Breast epithelium (tissue), 4 donors: ENCODE measurements around the gene ANKH. TPM values are rescaled to one million over a fixed set of nuclear protein-coding genes. Genes with fewer than 3 reads are reported as not detected.
"Not testable (repeated sequence)": the region's sequence is repeated elsewhere in the genome, so short reads cannot be mapped to it uniquely, and the experiment has no call there.

Experiments used
- DNase-seq, 2 donors: peaks; one replicate each; pipeline ENCODE4 v3.0.0-alpha.2; 2019; ENCODE audit warnings: low spot score in 2 of 2
- H3K27ac ChIP-seq, 2 donors: fragments of 200-600 bp; sonication (generic) in 1 of 2; one replicate each; pipeline ENCODE4 v1.5.1; 2016 to 2019; ENCODE audit warnings: mild to moderate bottlenecking in 1 of 2
- H3K27me3 ChIP-seq, 2 donors: fragments of 200-600 bp; sonication (generic) in 1 of 2; one replicate each; pipeline versions ENCODE4 v1.5.1 to v1.6.0; 2017 to 2019; ENCODE audit warnings: control low read depth in 1 of 2, mild to moderate bottlenecking in 1 of 2
- H3K36me3 ChIP-seq: fragments of 200-600 bp; one replicate; pipeline ENCODE4 v1.5.1; 2019
- H3K4me1 ChIP-seq, 2 donors: fragments of 200-600 bp; sonication (generic); one replicate each; pipeline ENCODE4 v1.5.1; 2016 to 2019; ENCODE audit warnings: control low read depth in 1 of 2
- H3K4me3 ChIP-seq, 3 donors: fragments of 200-600 bp; sonication (generic); 1 replicate in 2 of 3; 2 replicates in 1 of 3; pipeline ENCODE4 v1.5.1; 2016 to 2019; ENCODE audit warnings: mild to moderate bottlenecking in 3 of 3, moderate library complexity in 2 of 3
- H3K9me3 ChIP-seq, 2 donors: fragments of 200-600 bp; sonication (generic) in 1 of 2; one replicate each; pipeline ENCODE4 v1.5.1; 2016 to 2019; ENCODE audit warnings: control low read depth in 1 of 2
- POLR2A ChIP-seq: fragments of 450-650 bp; IDR thresholded peaks from one replicate; pipeline ENCODE4 v1.6.1; 2016; ENCODE audit warnings: antibody characterized with exemption, mild to moderate bottlenecking, moderate library complexity
- POLR2AphosphoS5 ChIP-seq, 3 donors: sonication (generic); formaldehyde crosslinking; IDR thresholded peaks; one replicate each; pipeline ENCODE4 v1.6.1; 2017; ENCODE audit warnings: antibody characterized with exemption in 3 of 3
- intact Hi-C: fragments of 100-400 bp; cut with DNase I; formaldehyde crosslinking; loops from one replicate; pipeline ENCODE4 v1.15.1; 2023; ENCODE audit warnings: low total_unique reads
- total RNA-seq, 3 donors: library from RNA; depleted of rRNA; stranded (reverse); fragments of >200 nt; gene quantifications; one replicate each; pipeline ENCODE4 v1.1.0, GENCODE V29; 2016
- TF ChIP-seq, protein P1 (sequence below), 3 donors: fragments of 450-650 bp; IDR thresholded peaks; one replicate each; pipeline ENCODE4 v1.5.1; 2016 to 2017; ENCODE audit warnings: antibody characterized with exemption in 3 of 3, mild to moderate bottlenecking in 3 of 3, moderate library complexity in 3 of 3

ANKH gene
- 10 to 100 TPM; 31.5 to 83.1 (median 52.1) TPM for total RNA-seq

DNA sequence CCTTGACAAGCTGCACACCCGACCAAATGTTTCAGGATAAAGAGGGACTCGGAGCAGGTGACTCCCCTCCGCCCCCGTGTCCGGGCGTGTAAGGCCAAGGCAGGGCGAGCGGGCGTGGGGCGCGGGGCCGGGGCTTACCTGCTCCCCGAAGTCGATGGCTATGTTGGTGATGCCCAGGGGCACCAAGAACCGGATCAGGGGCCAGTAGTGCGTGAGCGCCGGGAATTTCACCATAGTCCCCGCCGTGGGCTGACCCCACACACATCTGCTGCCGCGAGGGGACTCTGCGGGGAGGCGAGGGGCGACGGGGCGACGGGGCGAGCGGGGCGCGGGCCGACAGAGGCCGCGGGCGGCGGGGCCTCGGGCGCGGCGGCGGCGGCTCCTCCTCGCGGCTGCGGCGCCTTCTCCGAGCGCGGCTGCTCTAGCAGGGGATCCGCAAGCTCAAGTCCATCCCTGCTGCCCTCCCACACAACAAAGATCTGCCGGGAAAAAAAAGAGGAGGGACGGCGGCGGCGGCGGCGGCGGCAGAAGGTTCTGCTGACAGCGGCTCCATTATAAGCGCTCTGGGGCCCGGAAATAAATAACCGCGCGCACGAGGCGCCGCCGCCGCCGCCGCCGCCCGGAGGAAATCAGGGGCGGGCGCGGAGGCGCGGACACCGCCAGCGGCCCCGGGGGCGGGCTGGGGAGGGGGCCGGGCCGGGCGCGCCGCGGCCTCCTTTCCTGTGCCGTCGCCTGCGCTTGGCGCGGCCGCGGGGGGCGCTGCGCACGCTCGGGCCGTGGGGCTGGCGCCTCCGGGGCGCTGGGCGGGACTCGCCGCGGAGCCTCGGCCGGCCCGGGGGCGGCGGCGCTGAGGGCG, at the start of gene ANKH:
ANKH (minus strand) TSS at position 565 of the 856 bp plus-strand sequence; CDS start at position 234, 331 bp downstream.
- no peaks in the 10 kb centered on the region for H3K36me3 ChIP-seq
- peak within 1 kb of the TSS; percentile 95 to 99 for H3K27ac ChIP-seq
- intact Hi-C loops, result loop anchor here (10.0 kb wide), 1 partner anchor 157 kb away; no protein-coding TSS in a partner anchor
- no peaks in the 10 kb centered on the region for H3K4me1 ChIP-seq
- peak within 1 kb of the TSS; percentile 80 to 91 (median 80) for H3K4me3 ChIP-seq
- TF ChIP-seq, protein P1, sequence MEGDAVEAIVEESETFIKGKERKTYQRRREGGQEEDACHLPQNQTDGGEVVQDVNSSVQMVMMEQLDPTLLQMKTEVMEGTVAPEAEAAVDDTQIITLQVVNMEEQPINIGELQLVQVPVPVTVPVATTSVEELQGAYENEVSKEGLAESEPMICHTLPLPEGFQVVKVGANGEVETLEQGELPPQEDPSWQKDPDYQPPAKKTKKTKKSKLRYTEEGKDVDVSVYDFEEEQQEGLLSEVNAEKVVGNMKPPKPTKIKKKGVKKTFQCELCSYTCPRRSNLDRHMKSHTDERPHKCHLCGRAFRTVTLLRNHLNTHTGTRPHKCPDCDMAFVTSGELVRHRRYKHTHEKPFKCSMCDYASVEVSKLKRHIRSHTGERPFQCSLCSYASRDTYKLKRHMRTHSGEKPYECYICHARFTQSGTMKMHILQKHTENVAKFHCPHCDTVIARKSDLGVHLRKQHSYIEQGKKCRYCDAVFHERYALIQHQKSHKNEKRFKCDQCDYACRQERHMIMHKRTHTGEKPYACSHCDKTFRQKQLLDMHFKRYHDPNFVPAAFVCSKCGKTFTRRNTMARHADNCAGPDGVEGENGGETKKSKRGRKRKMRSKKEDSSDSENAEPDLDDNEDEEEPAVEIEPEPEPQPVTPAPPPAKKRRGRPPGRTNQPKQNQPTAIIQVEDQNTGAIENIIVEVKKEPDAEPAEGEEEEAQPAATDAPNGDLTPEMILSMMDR (IDR thresholded peaks at IDR 0.05), result peak in 1 of 3 donors; percentile 34
- no peak for TF ChIP-seq POLR2AphosphoS5 (IDR thresholded peaks at IDR 0.05)
- no peak for TF ChIP-seq POLR2A
- DNase-seq, result peak; percentile 60 to 62
- no peaks in the 10 kb centered on the region for H3K9me3 ChIP-seq
- no peaks in the 10 kb centered on the region for H3K27me3 ChIP-seq

- no peak overlapping the region for H3K27ac ChIP-seq
- no peaks in the 10 kb centered on the region for H3K9me3 ChIP-seq
- peaks cover 0 to 16% of the 10 kb centered on the region in 2 donors for H3K4me1 ChIP-seq
- no peak for TF ChIP-seq POLR2AphosphoS5 (IDR thresholded peaks at IDR 0.05)
- TF ChIP-seq, protein P1 (IDR thresholded peaks at IDR 0.05), result no peak
- no peaks in the 10 kb centered on the region for H3K27me3 ChIP-seq
- no peak for DNase-seq
- no peak overlapping the region for H3K4me3 ChIP-seq
- no peaks in the 10 kb centered on the region for H3K36me3 ChIP-seq
- intact Hi-C loops, result no loop called here
Measured at GRCh38 chr5:14920121-14920520, 48.5 kb upstream of the ANKH start.

DNA sequence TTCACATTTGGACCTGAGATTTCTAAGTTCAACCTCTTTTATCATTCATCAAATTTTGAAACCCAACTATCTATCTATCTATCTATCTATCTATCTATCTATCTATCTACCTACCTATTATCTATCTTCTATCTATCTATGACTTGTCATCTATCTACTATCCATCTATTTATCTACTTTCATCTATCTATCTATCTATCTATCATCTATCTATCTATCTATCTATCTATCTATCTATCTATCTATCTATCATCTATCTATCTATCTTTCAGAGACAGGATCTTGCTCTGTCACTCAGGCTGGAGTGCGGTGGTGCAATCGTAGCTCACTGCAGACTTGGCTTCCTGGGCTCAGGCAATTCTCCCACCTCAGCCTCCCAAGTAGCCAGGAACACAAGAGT, 47.5 kb upstream of the ANKH start:
- H3K27me3 ChIP-seq, intact Hi-C loops, H3K4me3 ChIP-seq, H3K9me3 ChIP-seq, H3K36me3 ChIP-seq, DNase-seq: not testable (repeated sequence)
- Histone ChIP-seq H3K4me1 (peaks cover 0 to 16% of the 10 kb centered on the region in 2 donors), H3K27ac (peak overlapping the region in 1 of 2 donors; percentile 91)

- H3K4me3 ChIP-seq, result no peak overlapping the region
- peak overlapping the region; percentile 78 to 91 for H3K27ac ChIP-seq
- H3K4me1 ChIP-seq, result peaks cover 0 to 16% of the 10 kb centered on the region in 2 donors
- H3K9me3 ChIP-seq, result no peaks in the 10 kb centered on the region
- intact Hi-C loops, result no loop called here
- no peaks in the 10 kb centered on the region for H3K36me3 ChIP-seq
- DNase-seq, result peak in 1 of 2 donors; percentile 89
- H3K27me3 ChIP-seq, result no peaks in the 10 kb centered on the region
- TF ChIP-seq POLR2AphosphoS5 (IDR thresholded peaks at IDR 0.05) (peak in 1 of 3 donors; percentile 50), POLR2A (no peak)
- TF ChIP-seq, protein P1 (IDR thresholded peaks at IDR 0.05), result no peak
Measured at GRCh38 chr5:14917719-14918118, 46.1 kb upstream of the ANKH start.

GRCh38 chr5:14915291-14915952, 43.8 kb upstream of the ANKH start:
- intact Hi-C loops, result no loop called here
- TF ChIP-seq POLR2AphosphoS5 (IDR thresholded peaks at IDR 0.05) (no peak), POLR2A (no peak)
- TF ChIP-seq, protein P1 (IDR thresholded peaks at IDR 0.05), result no peak
- no peak for DNase-seq
- no peaks in the 10 kb centered on the region for H3K27me3 ChIP-seq
- no peaks in the 10 kb centered on the region for H3K36me3 ChIP-seq
- H3K9me3 ChIP-seq, result no peaks in the 10 kb centered on the region
- peak overlapping the region; percentile 71 to 78 for H3K27ac ChIP-seq
- H3K4me3 ChIP-seq, result peak overlapping the region in 1 of 3 donors; percentile 8
- H3K4me1 ChIP-seq, result peaks cover 2 to 16% of the 10 kb centered on the region in 2 donors
